HG03575 (cell line): ENCODE data around the gene TINCR.
"Not testable (repeated sequence)": the region's sequence is repeated elsewhere in the genome, so short reads cannot be mapped to it uniquely, and the experiment has no call there.

Experiments
- ATAC-seq: cut with Tn5 transposase; IDR thresholded peaks from one replicate; pipeline ENCODE4 v1.9.1; 2021; ENCODE audit not compliant: unreplicated experiment, insufficient number of reproducible peaks, low FRiP score; ENCODE audit errors: extremely low read depth

Gene TINCR

GRCh38 chr19:5563008-5563431, 4.7 kb downstream of the TINCR start:
- ATAC-seq: no peak

GRCh38 chr19:5562280-5562679, 5.5 kb downstream of the TINCR start:
- ATAC-seq: no peak

GRCh38 chr19:5561559-5561958, 6.2 kb downstream of the TINCR start:
- no peak for ATAC-seq

- ATAC-seq: no peak
Observed at GRCh38 chr19:5560156-5560555, 7.6 kb downstream of the TINCR start.

- no peak for ATAC-seq
Observed at GRCh38 chr19:5559804-5560133, 8.0 kb downstream of the TINCR start.

- no peak for ATAC-seq
Observed at GRCh38 chr19:5558101-5558621, 9.6 kb downstream of the TINCR start.

- no peak for ATAC-seq
Observed at GRCh38 chr19:5557691-5558090, 10.1 kb downstream of the TINCR start.

GRCh38 chr19:5554828-5555227, 12.9 kb downstream of the TINCR start:
- no peak for ATAC-seq

- ATAC-seq: no peak
Observed at GRCh38 chr19:5553892-5554291, 13.9 kb downstream of the TINCR start.

GRCh38 chr19:5547881-5548280, 19.9 kb downstream of the TINCR start:
- no peak for ATAC-seq

GRCh38 chr19:5545984-5546383, 21.8 kb downstream of the TINCR start:
- no peak for ATAC-seq

GRCh38 chr19:5545051-5545450, 22.7 kb downstream of the TINCR start:
- no peak for ATAC-seq

- no peak for ATAC-seq
Observed at GRCh38 chr19:5542665-5543064, 25.1 kb downstream of the TINCR start.

GRCh38 chr19:5541456-5541855, 26.3 kb downstream of the TINCR start:
- ATAC-seq: no peak

- no peak for ATAC-seq
Observed at GRCh38 chr19:5540208-5540607, 27.5 kb downstream of the TINCR start.

- ATAC-seq: no peak
Observed at GRCh38 chr19:5537870-5538269, 29.9 kb downstream of the TINCR start.

GRCh38 chr19:5536982-5537579, 30.7 kb downstream of the TINCR start:
- ATAC-seq: not testable (repeated sequence)

GRCh38 chr19:5536337-5536894, 31.3 kb downstream of the TINCR start:
- no peak for ATAC-seq

- ATAC-seq: no peak
Observed at GRCh38 chr19:5534787-5535586, 32.8 kb downstream of the TINCR start.

GRCh38 chr19:5533257-5533656, 34.5 kb downstream of the TINCR start:
- ATAC-seq: no peak
